H1 (cell line): Measurements from ENCODE around the gene EPB41L3. TPM values are rescaled to one million over a fixed set of nuclear protein-coding genes. Genes with fewer than 3 reads are reported as not detected.

Experiments used
- CTCF ChIA-PET: fragments of 300-600 bp; sonication (Branson Sonifier 250); formaldehyde crosslinking; loops from one replicate; lab custom pipeline; 2021; ENCODE audit not compliant: partially characterized antibody; lab: Charles Lee
- POLR2A ChIA-PET: fragments of 300-600 bp; sonication (Branson Sonifier 250); formaldehyde crosslinking; loops from one replicate; lab custom pipeline; 2021; ENCODE audit warnings: inconsistent platforms; ENCODE audit not compliant: partially characterized antibody; lab: Charles Lee
- DNase-seq, 2 experiments: peaks; one replicate each; pipeline versions ENCODE4 v3.0.0 to v3.0.0-alpha.2; 2010 to 2022; ENCODE audit warnings: low spot score in 2 of 2, low read depth in 1 of 2, mixed read lengths in 1 of 2
- FAIRE-seq: peaks from 2 replicates; lab custom pipeline; 2011; peaks lifted over from hg19 to GRCh38; lab: Jason Lieb, UNC
- H2AFZ ChIP-seq: 2 replicates; pipeline ENCODE4 v1.8.1; 2012; ENCODE audit warnings: low read length, inconsistent platforms
- H2AK5ac ChIP-seq: 2 replicates; pipeline ENCODE4 v1.6.1; 2013; ENCODE audit warnings: low read depth, low read length
- H2BK120ac ChIP-seq: replicated peaks from 2 replicates; pipeline ENCODE3; 2013; ENCODE audit warnings: low read depth, low read length, inconsistent platforms
- H2BK12ac ChIP-seq: 2 replicates; pipeline ENCODE4 v1.6.1; 2013; ENCODE audit warnings: low read depth, low read length
- H2BK15ac ChIP-seq: 2 replicates; pipeline ENCODE4 v1.6.1; 2013; ENCODE audit warnings: low read length
- H2BK20ac ChIP-seq: 2 replicates; pipeline ENCODE4 v1.6.1; 2013; ENCODE audit warnings: low read length
- H2BK5ac ChIP-seq: 2 replicates; pipeline ENCODE4 v1.6.1; 2013; ENCODE audit warnings: low read depth, low read length
- H3K14ac ChIP-seq: 2 replicates; pipeline ENCODE4 v1.6.1; 2013; ENCODE audit warnings: inconsistent platforms; ENCODE audit not compliant: insufficient read length
- H3K18ac ChIP-seq: 2 replicates; pipeline ENCODE4 v1.6.1; 2013; ENCODE audit warnings: low read length; ENCODE audit errors: extremely low read depth
- H3K23ac ChIP-seq: 2 replicates; pipeline ENCODE4 v1.6.1; 2013; ENCODE audit warnings: inconsistent platforms; ENCODE audit not compliant: insufficient read length
- H3K23me2 ChIP-seq: 2 replicates; pipeline ENCODE4 v1.6.1; 2013; ENCODE audit warnings: low read depth, low read length
- H3K27ac ChIP-seq: 2 replicates; pipeline ENCODE4 v1.6.1; 2011; ENCODE audit warnings: low read depth, low read length, inconsistent platforms
- H3K27me3 ChIP-seq, 4 experiments: replicated peaks in 1 of 4; 1 replicate in 1 of 4; 2 replicates in 3 of 4; pipeline versions ENCODE4 v1.6.1 to v1.8.1; 2011 to 2013; ENCODE audit warnings: low read length in 3 of 4, mild to moderate bottlenecking in 3 of 4, inconsistent platforms in 2 of 4, mixed read lengths in 2 of 4, moderate library complexity in 1 of 4; ENCODE audit not compliant: control insufficient read depth in 3 of 4, insufficient read depth in 3 of 4; ENCODE audit errors: extremely low read depth in 1 of 4
- H3K36me3 ChIP-seq, 4 experiments: 2 replicates each; pipeline versions ENCODE4 v1.6.1 to v1.8.1; 2011 to 2013; ENCODE audit warnings: mild to moderate bottlenecking in 4 of 4, low read length in 3 of 4, moderate library complexity in 2 of 4, control low read depth in 1 of 4, inconsistent platforms in 1 of 4; ENCODE audit not compliant: insufficient read depth in 4 of 4, control insufficient read depth in 2 of 4
- H3K4ac ChIP-seq: replicated peaks from 2 replicates; pipeline ENCODE3; 2013; ENCODE audit warnings: low read length, low read depth, mixed read lengths, inconsistent platforms; ENCODE audit not compliant: insufficient read length
- H3K4me1 ChIP-seq, 4 experiments: replicated peaks in 1 of 4; 1 replicate in 1 of 4; 2 replicates in 3 of 4; pipeline versions ENCODE4 v1.6.1 to v1.8.1; 2011 to 2013; ENCODE audit warnings: low read length in 3 of 4, inconsistent platforms in 2 of 4, mixed read lengths in 1 of 4; ENCODE audit not compliant: insufficient read depth in 4 of 4, control insufficient read depth in 3 of 4
- H3K4me2 ChIP-seq, 2 experiments: 2 replicates each; pipeline versions ENCODE4 v1.6.1 to v1.8.1; 2011 to 2013; ENCODE audit warnings: low read depth in 2 of 2, low read length in 2 of 2, control low read depth in 1 of 2, inconsistent platforms in 1 of 2, mild to moderate bottlenecking in 1 of 2; ENCODE audit not compliant: insufficient read depth in 1 of 2
- H3K4me3 ChIP-seq, 4 experiments: fragments of 200-600, 300-600 bp in 1 of 4; sonication (generic), shearing (Covaris generic), sonication (Bioruptor Twin) in 1 of 4; 2 replicates each; pipeline versions ENCODE4 v1.5.1 to v1.8.1; 2011 to 2016; ENCODE audit warnings: low read length in 4 of 4, low read depth in 3 of 4, control low read depth in 2 of 4, inconsistent platforms in 2 of 4, mild to moderate bottlenecking in 2 of 4, mixed read lengths in 1 of 4, moderate library complexity in 1 of 4; ENCODE audit not compliant: insufficient read depth in 2 of 4; ENCODE audit errors: extremely low read depth in 1 of 4
- H3K56ac ChIP-seq: replicated peaks from 2 replicates; pipeline ENCODE3; 2013; ENCODE audit warnings: low read depth, mild to moderate bottlenecking, mixed read lengths, low read length, inconsistent platforms; ENCODE audit not compliant: insufficient read length
- H3K79me1 ChIP-seq: 2 replicates; pipeline ENCODE4 v1.6.1; 2013; ENCODE audit warnings: low read depth, low read length, control low read depth
- H3K79me2 ChIP-seq, 2 experiments: 2 replicates each; pipeline versions ENCODE4 v1.6.1 to v1.8.1; 2012 to 2013; ENCODE audit warnings: low read length in 2 of 2, mild to moderate bottlenecking in 2 of 2, inconsistent platforms in 1 of 2; ENCODE audit not compliant: insufficient read depth in 2 of 2, control insufficient read depth in 1 of 2
- H3K9ac ChIP-seq, 4 experiments: replicated peaks in 1 of 4; 1 replicate in 1 of 4; 2 replicates in 3 of 4; pipeline versions ENCODE4 v1.6.1 to v1.8.1; 2011 to 2013; ENCODE audit warnings: low read depth in 3 of 4, low read length in 3 of 4, control low read depth in 2 of 4, mild to moderate bottlenecking in 2 of 4, moderate library complexity in 2 of 4, inconsistent platforms in 1 of 4; ENCODE audit errors: extremely low read depth in 1 of 4
- H3K9me3 ChIP-seq, 2 experiments: 2 replicates each; pipeline versions ENCODE4 v1.6.1 to v1.8.1; 2012 to 2013; ENCODE audit warnings: mild to moderate bottlenecking in 2 of 2, moderate library complexity in 2 of 2, control low read depth in 1 of 2, inconsistent platforms in 1 of 2, low read depth in 1 of 2, low read length in 1 of 2, mixed read lengths in 1 of 2; ENCODE audit not compliant: insufficient read depth in 2 of 2
- H4K20me1 ChIP-seq, 2 experiments: replicated peaks in 1 of 2; 2 replicates each; pipeline versions ENCODE3 to v1.8.1; 2011 to 2013; ENCODE audit warnings: inconsistent platforms in 2 of 2, low read length in 2 of 2, mild to moderate bottlenecking in 1 of 2; ENCODE audit not compliant: insufficient read depth in 2 of 2, control insufficient read depth in 1 of 2
- H4K5ac ChIP-seq: 2 replicates; pipeline ENCODE4 v1.6.1; 2013; ENCODE audit warnings: low read length, low read depth, mixed read lengths, inconsistent platforms; ENCODE audit not compliant: insufficient read length
- H4K8ac ChIP-seq: 2 replicates; pipeline ENCODE4 v1.8.0; 2013; ENCODE audit warnings: mild to moderate bottlenecking, moderate library complexity, low read length, inconsistent platforms; ENCODE audit not compliant: insufficient read depth; ENCODE audit errors: extremely low read depth
- H4K91ac ChIP-seq: replicated peaks from 2 replicates; pipeline ENCODE3; 2013; ENCODE audit warnings: low read length, mixed read lengths, inconsistent platforms; ENCODE audit not compliant: insufficient read length
- WGBS, 2 experiments: shearing (Covaris generic) in 1 of 2; methylation state at CpG; one replicate each; pipeline versions ENCODE4 v1.1.6 to v1.1.7; 2013 to 2015; ENCODE audit warnings: low lambda C conversion rate in 2 of 2, mixed read lengths in 2 of 2, inconsistent platforms in 1 of 2, low coverage in 1 of 2, missing lambda C conversion rate in 1 of 2; ENCODE audit not compliant: insufficient replicate concordance in 2 of 2, insufficient coverage in 1 of 2, insufficient read length in 1 of 2; ENCODE audit errors: extremely low coverage in 1 of 2, missing lambda C conversion rate in 1 of 2; 5-methylcytosine and 5-hydroxymethylcytosine counted together
- polyA plus RNA-seq, 7 experiments: library from polyadenylated mRNA; depleted of rRNA in 3 of 7; stranded (reverse) in 5 of 7; unstranded in 2 of 7; fragments of >200 nt in 5 of 7; fragments of 200-250 nt in 2 of 7; gene quantifications; 1 replicate in 5 of 7; 2 replicates in 1 of 7; 4 replicates in 1 of 7; pipeline versions ENCODE4 v1.2.1 to v1.2.3, GENCODE V29; 2011 to 2013; ENCODE audit warnings: missing spikeins in 2 of 7, mixed read lengths in 2 of 7
- total RNA-seq: library from RNA; stranded (reverse); fragmentation: NEBNext Ultra II Directional; extraction: Animal tissue kit (Norgen Biotek cat#: 25700); gene quantifications from 2 replicates; pipeline ENCODE4 v1.2.1, GENCODE V29; 2021

Gene EPB41L3
- total and polyA plus RNA-seq, 2 of the 8 experiments (the other 6 are each of a cell fraction or from before 2014, with no cell fraction given): 7.9 to 16.1 TPM

DNA sequence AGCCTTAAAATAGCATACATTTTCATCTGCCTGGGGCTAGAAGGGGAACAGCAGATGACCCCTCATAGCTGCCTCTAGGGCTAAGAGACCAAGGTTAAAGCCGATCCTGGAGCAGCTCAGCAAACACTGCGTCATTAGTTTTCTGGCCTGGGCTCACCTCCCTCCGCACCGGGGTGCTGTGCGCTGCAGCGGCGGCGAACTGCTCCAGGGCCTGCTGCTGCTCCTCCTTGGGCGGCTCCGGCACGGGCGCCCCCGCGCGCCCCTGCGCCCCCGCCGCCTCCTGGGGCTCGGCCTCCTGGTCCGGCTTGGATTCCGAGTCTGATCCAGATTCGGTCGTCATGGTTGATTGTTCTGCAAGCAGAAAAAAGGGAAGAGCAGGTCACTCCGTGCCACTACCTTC is 55.0 kb downstream of the EPB41L3 start:
- no peak overlapping the region for H3K27ac ChIP-seq
- FAIRE-seq: no peak
- whole genome bisulfite sequencing, 2 experiments: 79% methylated on average over 22 of the region's 24 CpGs; no CpG with 5 or more reads in 1 of the 2 experiments

More for the DNA sequence above, 55.0 kb downstream of the EPB41L3 start:
- no peaks in the 10 kb centered on the region for H4K20me1 ChIP-seq
- H3K79me1 ChIP-seq: no peaks in the 10 kb centered on the region
- no peaks in the 10 kb centered on the region for H3K36me3 ChIP-seq
- H3K23ac ChIP-seq: no peak overlapping the region
- DNase-seq: no peak
- H3K14ac ChIP-seq: no peak overlapping the region
- H4K8ac ChIP-seq: no peak overlapping the region
- H2BK12ac ChIP-seq: no peak overlapping the region
- H4K5ac ChIP-seq: no peak overlapping the region
- H3K4me3 ChIP-seq: no peak overlapping the region
- no peak overlapping the region for H2BK20ac ChIP-seq
- H3K4ac ChIP-seq: no peak overlapping the region
- H2AK5ac ChIP-seq: no peak overlapping the region
- no peak overlapping the region for H2BK120ac ChIP-seq
- CTCF ChIA-PET: interaction anchor here (1.0 kb wide), 1 partner anchor 32 kb away, joined by 3 read pairs; no protein-coding TSS in a partner anchor
- no peak overlapping the region for H3K9ac ChIP-seq
- H2BK5ac ChIP-seq: no peak overlapping the region
- no peaks in the 10 kb centered on the region for H3K79me2 ChIP-seq
- H3K27me3 ChIP-seq: no peaks in the 10 kb centered on the region
- no peaks in the 10 kb centered on the region; a peak in 1 of 4 replicates for H3K9me3 ChIP-seq
- H2AFZ ChIP-seq: no peak overlapping the region
- H4K91ac ChIP-seq: no peak overlapping the region
- H3K4me1 ChIP-seq: no peaks in the 10 kb centered on the region
- no peak overlapping the region; the same call in 1 of the 2 replicates for H2BK15ac ChIP-seq
- H3K23me2 ChIP-seq: no peaks in the 10 kb centered on the region
- no peak overlapping the region; a peak in 1 of 4 replicates for H3K4me2 ChIP-seq
- H3K56ac ChIP-seq: no peak overlapping the region
- no peak overlapping the region for H3K18ac ChIP-seq
- POLR2A ChIA-PET: no interaction called here
